Pancreas (tissue), 10 donors: ENCODE results near the gene EPB41L5. TPM values are rescaled to one million over a fixed set of nuclear protein-coding genes. Genes with fewer than 3 reads are reported as not detected.
"Not testable (repeated sequence)": the region's sequence is repeated elsewhere in the genome, so short reads cannot be mapped to it uniquely, and the experiment has no call there.

Experiments
- ATAC-seq, 4 donors: fragments of 200-7000 bp; cut with Tn5 transposase; one replicate each; pipeline versions ENCODE4 v1.8.0 to v1.9.1; 2020; ENCODE audit warnings: mild to moderate bottlenecking in 4 of 4, moderate library complexity in 4 of 4
- DNase-seq, 6 donors: peaks; one replicate each; pipeline ENCODE4 v3.0.0-alpha.2; 2020
- FAIRE-seq: peaks from 2 replicates; lab custom pipeline; 2012; peaks lifted over from hg19 to GRCh38; lab: Jason Lieb, UNC
- H3K27ac ChIP-seq, 4 donors: fragments of 200-600 bp; sonication (generic); 1 replicate in 3 of 4; 2 replicates in 1 of 4; pipeline versions ENCODE4 v1.5.0 to v1.8.0; 2020
- H3K27me3 ChIP-seq, 4 donors: fragments of 200-600 bp; one replicate each; pipeline ENCODE4 v1.8.0; 2021
- H3K36me3 ChIP-seq, 3 donors: fragments of 200-600 bp; sonication (generic) in 1 of 3; one replicate each; pipeline versions ENCODE4 v1.5.0 to v1.8.0; 2020 to 2021
- H3K4me1 ChIP-seq, 3 donors: fragments of 200-600 bp; one replicate each; pipeline ENCODE4 v1.8.0; 2021
- H3K4me3 ChIP-seq, 4 donors: fragments of 200-600 bp; sonication (generic) in 2 of 4; one replicate each; pipeline versions ENCODE4 v1.5.0 to v1.8.0; 2020 to 2021
- H3K9me3 ChIP-seq, 4 donors: fragments of 200-600 bp; one replicate each; pipeline ENCODE4 v1.8.0; 2021
- WGBS, 2 donors: extraction: QIAGEN DNeasy Blood & Tissue Kit; methylation state at CpG; one replicate each; pipeline ENCODE4 v1.1.7; 2013; 5-methylcytosine and 5-hydroxymethylcytosine counted together
- intact Hi-C, 3 donors: fragments of 100-400 bp; cut with DNase I; formaldehyde crosslinking; loops; one replicate each; pipeline versions ENCODE4 v1.11.1 to v1.14.2; 2022
- polyA plus RNA-seq, 2 donors: library from polyadenylated mRNA; stranded (reverse); fragments of 200-250 nt; gene quantifications; one replicate each; pipeline ENCODE4 v1.2.3, GENCODE V29; 2013
- total RNA-seq, 6 donors: library from RNA; stranded (reverse); fragmentation: NEBNext Ultra II Directional in 4 of 6; extraction: Animal tissue kit (Norgen Biotek cat#: 25700) in 4 of 6; gene quantifications; one replicate each; pipeline versions ENCODE4 v1.2.1 to v1.2.4, GENCODE V29; 2021 to 2023
- TF ChIP-seq, protein P1 (sequence below), 4 donors: fragments of 200-600 bp; sonication (generic) in 3 of 4; IDR thresholded peaks; one replicate each; pipeline versions ENCODE4 v1.5.0 to v1.8.0; 2021; ENCODE audit warnings: antibody characterized with exemption in 4 of 4
- donor health status: healthy with polysubstance abuse.
- donor health status: DM: no; HTN: no; CAD: no; lungs with moderate emphysema.
- donor health status: DM: no; HTN: no; CAD: no.
- donor health status: control.
- donor health status: control.
- donor health status: Bipolar disorder and iron deficiency.
- donor health status: DM: yes; HTN: yes; CAD: no.
- donor health status: DM: no; HTN: no; CAD: no.
- donor health status: DM: no; HTN: no; CAD: no.
- donor health status: DM: yes; HTN: yes; CAD: no.

EPB41L5 gene
- total and polyA plus RNA-seq, 8 donors, result 7.3 to 23.8 (median 20.5) TPM

DNA sequence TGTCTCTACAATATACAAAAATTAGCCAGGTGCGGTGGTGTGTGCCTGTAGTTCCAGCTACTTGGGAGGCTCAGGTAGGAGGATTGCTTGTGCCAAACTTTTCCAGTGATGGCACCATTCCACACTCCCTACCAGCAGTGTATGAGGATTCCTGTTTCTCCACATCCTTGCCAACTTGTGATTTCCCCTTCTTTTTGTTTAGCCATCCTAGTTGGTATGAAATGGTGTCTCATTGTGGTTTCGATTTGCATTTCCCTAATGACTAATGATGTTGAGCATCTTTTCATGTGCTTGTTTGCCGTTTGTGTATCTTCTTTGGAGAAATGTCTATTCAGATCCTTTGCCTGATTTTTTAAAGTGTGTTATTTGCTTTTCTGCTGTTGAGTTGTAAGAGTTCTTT is 41.0 kb downstream of the EPB41L5 start:
- no peaks in the 10 kb centered on the region for H3K27me3 ChIP-seq
- intact Hi-C loops, result no loop called here
- TF ChIP-seq, protein P1, sequence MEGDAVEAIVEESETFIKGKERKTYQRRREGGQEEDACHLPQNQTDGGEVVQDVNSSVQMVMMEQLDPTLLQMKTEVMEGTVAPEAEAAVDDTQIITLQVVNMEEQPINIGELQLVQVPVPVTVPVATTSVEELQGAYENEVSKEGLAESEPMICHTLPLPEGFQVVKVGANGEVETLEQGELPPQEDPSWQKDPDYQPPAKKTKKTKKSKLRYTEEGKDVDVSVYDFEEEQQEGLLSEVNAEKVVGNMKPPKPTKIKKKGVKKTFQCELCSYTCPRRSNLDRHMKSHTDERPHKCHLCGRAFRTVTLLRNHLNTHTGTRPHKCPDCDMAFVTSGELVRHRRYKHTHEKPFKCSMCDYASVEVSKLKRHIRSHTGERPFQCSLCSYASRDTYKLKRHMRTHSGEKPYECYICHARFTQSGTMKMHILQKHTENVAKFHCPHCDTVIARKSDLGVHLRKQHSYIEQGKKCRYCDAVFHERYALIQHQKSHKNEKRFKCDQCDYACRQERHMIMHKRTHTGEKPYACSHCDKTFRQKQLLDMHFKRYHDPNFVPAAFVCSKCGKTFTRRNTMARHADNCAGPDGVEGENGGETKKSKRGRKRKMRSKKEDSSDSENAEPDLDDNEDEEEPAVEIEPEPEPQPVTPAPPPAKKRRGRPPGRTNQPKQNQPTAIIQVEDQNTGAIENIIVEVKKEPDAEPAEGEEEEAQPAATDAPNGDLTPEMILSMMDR (IDR thresholded peaks at IDR 0.05), result no peak

DNA sequence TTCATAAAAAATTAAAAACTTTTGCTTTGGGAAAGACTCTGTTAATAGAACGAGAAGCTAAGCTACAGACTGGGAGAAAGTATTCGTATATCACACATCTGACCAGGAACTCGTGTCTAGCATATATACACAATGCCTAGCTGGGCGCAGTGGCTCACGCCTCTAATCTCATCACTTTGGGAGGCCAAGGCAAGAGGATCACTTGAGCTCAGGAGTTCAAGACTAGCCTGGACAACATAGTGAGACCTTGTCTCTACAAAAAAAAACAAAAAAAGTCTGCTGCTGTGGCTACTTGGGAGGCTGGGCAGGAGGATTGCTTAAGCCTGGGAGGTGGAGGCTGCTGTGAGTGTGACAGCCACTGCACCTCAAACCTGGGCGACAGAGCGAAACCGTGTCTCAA is 46.6 kb downstream of the EPB41L5 start:
- H3K27me3 ChIP-seq, result no peaks in the 10 kb centered on the region
- no peak overlapping the region for H3K4me3 ChIP-seq
- H3K9me3 ChIP-seq, result no peaks in the 10 kb centered on the region
- TF ChIP-seq, protein P1 (IDR thresholded peaks at IDR 0.05), result no peak
- DNase-seq (no peak), ATAC-seq (no peak), FAIRE-seq (no peak)
- H3K4me1 ChIP-seq, result no peaks in the 10 kb centered on the region
- H3K36me3 ChIP-seq, result no peaks in the 10 kb centered on the region
- no peak overlapping the region for H3K27ac ChIP-seq
- intact Hi-C loops, result no loop called here
- 94 to 97% methylated on average over 8 of the region's 8 CpGs for WGBS, 2 donors

More for the DNA sequence above, 41.0 kb downstream of the EPB41L5 start:
- 59 to 95% methylated on average over 3 of the region's 3 CpGs for WGBS, 2 donors
- no peaks in the 10 kb centered on the region for H3K9me3 ChIP-seq
- no peaks in the 10 kb centered on the region for H3K36me3 ChIP-seq
- no peak for DNase-seq
- no peak overlapping the region for H3K27ac ChIP-seq
- FAIRE-seq, result no peak
- H3K4me1 ChIP-seq, result no peaks in the 10 kb centered on the region
- no peak for ATAC-seq
- H3K4me3 ChIP-seq, result no peak overlapping the region

DNA sequence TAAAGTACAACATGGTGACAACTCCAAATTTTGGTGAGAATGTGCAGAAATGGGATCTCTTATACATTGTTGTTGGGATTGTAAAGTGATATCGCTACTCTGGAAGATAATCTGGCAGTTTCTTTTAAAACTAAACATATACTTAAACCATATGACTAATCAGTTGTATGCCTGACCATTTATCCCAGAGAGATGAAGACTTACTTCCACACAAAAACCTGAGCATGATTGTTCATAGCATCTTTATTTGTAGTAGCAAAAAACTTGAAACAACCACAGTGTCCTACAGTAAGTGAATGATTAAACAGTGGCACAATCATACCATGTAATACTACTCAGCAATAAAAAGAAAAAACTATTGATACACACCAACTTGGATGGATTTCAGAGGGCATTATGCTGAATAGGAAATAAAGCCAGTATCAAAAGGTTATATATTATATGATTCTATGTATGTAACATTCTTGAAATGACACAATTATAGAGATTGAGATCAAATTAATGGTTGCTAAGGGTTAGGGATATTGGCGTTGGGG is 47.3 kb downstream of the EPB41L5 start:
- FAIRE-seq, result no peak
- Histone ChIP-seq H3K4me3 (no peak overlapping the region), H3K4me1 (no peaks in the 10 kb centered on the region), H3K36me3 (no peaks in the 10 kb centered on the region), H3K9me3 (no peaks in the 10 kb centered on the region), H3K27ac (no peak overlapping the region), H3K27me3 (no peaks in the 10 kb centered on the region)
- WGBS, 2 donors, result 78 to 86% methylated on average over 2 of the region's 2 CpGs
- TF ChIP-seq, protein P1 (IDR thresholded peaks at IDR 0.05), result no peak
- intact Hi-C loops, result no loop called here
- DNase-seq, result no peak
- no peak for ATAC-seq

GRCh38 chr2:120064664-120065063 is 51.8 kb downstream of the EPB41L5 start:
- Histone ChIP-seq H3K27me3 (no peaks in the 10 kb centered on the region), H3K9me3 (no peaks in the 10 kb centered on the region), H3K27ac (no peak overlapping the region), H3K4me1 (peaks cover 0 to 14% (median 6%) of the 10 kb centered on the region in 3 donors), H3K36me3 (no peaks in the 10 kb centered on the region), H3K4me3 (no peak overlapping the region)
- ATAC-seq (no peak), FAIRE-seq (no peak), DNase-seq (no peak)
- TF ChIP-seq, protein P1 (IDR thresholded peaks at IDR 0.05), result no peak
- WGBS, 2 donors, result 16 to 32% methylated on average over 1 of the region's 1 CpG
- intact Hi-C loops, result no loop called here

GRCh38 chr2:120066800-120067547 is 54.1 kb downstream of the EPB41L5 start:
- no peak overlapping the region for H3K4me3 ChIP-seq
- H3K4me1 ChIP-seq, result peaks cover 0 to 14% (median 6%) of the 10 kb centered on the region in 3 donors
- DNase-seq, result peak in 3 of 6 donors; percentile 17 to 55 (median 23)
- intact Hi-C loops, result no loop called here
- WGBS, 2 donors, result 10 to 16% methylated on average over 6 of the region's 6 CpGs
- TF ChIP-seq, protein P1 (IDR thresholded peaks at IDR 0.05), result no peak
- H3K9me3 ChIP-seq, result no peaks in the 10 kb centered on the region
- peak; percentile 97 to 99 (median 98) for ATAC-seq
- FAIRE-seq, result no peak
- no peaks in the 10 kb centered on the region for H3K27me3 ChIP-seq
- peak overlapping the region in 3 of 4 donors; percentile 10 to 42 (median 24) for H3K27ac ChIP-seq
- no peaks in the 10 kb centered on the region for H3K36me3 ChIP-seq

DNA sequence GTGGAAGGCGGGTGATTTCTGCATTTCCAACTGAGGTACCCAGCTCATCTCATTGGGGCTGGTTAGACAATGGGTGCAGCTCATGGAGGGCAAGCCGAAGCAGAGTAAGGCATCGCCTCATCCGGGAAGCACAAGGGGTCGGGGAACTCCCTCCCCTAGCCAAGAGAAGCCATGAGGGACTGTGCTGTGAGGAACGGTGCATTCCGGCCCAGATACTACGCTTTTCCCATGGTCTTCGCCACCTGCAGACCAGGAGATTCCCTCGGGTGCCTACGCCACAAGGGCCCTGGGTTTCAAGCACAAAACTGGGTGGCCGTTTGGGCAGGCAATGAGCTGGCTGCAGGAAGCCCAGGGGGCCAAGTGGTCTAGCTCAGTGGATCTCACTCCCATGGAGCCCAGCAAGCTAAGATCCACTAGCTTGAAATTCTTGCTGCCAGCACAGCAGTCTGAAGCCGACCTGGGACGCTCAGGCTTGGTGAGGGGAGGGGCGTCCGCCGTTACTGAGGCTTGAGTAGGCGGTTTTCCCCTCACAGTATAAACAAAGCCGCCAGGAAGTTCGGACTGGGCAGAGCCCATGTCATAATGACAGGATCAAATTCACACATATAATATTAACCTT is 55.3 kb downstream of the EPB41L5 start:
- intact Hi-C loops, H3K27me3 ChIP-seq, H3K36me3 ChIP-seq, FAIRE-seq, H3K27ac ChIP-seq, H3K9me3 ChIP-seq, ATAC-seq, H3K4me3 ChIP-seq: not testable (repeated sequence)
- DNase-seq, result peak in 2 of 6 donors; percentile 22 to 42
- WGBS, 2 donors, result 88 to 91% methylated on average over 20 of the region's 20 CpGs
- peaks cover 0 to 14% (median 6%) of the 10 kb centered on the region in 3 donors for H3K4me1 ChIP-seq
